Sciatic nerve (tissue), 2 donors: ENCODE results near the gene CDK3. TPM values are rescaled to one million over a fixed set of nuclear protein-coding genes. Genes with fewer than 3 reads are reported as not detected.
A peak's percentile ranks its signal among the peaks of the same experiment; 100 is the strongest.
"Not testable (repeated sequence)": the region's sequence is repeated elsewhere in the genome, so short reads cannot be mapped to it uniquely, and the experiment has no call there.

ENCODE experiments used
- ATAC-seq: fragments of 200-7000 bp; cut with Tn5 transposase; one replicate; pipeline ENCODE4 v1.9.1; 2020; ENCODE audit warnings: mild to moderate bottlenecking, moderate library complexity
- DNase-seq: peaks from one replicate; pipeline ENCODE4 v3.0.0-alpha.2; 2020; ENCODE audit warnings: low spot score
- intact Hi-C: fragments of 100-400 bp; cut with DNase I; formaldehyde crosslinking; loops from one replicate; pipeline ENCODE4 v1.14.2; 2022
- total RNA-seq: library from RNA; stranded (reverse); fragmentation: NEBNext Ultra II Directional; extraction: Animal tissue kit (Norgen Biotek cat#: 25700); gene quantifications from one replicate; pipeline ENCODE4 v1.2.1, GENCODE V29; 2021
- donor health status: DM: no; HTN: no; CAD: no.
- donor health status: DM: no; HTN: no; CAD: no.

Gene CDK3
- 5.2 TPM for total RNA-seq

DNA sequence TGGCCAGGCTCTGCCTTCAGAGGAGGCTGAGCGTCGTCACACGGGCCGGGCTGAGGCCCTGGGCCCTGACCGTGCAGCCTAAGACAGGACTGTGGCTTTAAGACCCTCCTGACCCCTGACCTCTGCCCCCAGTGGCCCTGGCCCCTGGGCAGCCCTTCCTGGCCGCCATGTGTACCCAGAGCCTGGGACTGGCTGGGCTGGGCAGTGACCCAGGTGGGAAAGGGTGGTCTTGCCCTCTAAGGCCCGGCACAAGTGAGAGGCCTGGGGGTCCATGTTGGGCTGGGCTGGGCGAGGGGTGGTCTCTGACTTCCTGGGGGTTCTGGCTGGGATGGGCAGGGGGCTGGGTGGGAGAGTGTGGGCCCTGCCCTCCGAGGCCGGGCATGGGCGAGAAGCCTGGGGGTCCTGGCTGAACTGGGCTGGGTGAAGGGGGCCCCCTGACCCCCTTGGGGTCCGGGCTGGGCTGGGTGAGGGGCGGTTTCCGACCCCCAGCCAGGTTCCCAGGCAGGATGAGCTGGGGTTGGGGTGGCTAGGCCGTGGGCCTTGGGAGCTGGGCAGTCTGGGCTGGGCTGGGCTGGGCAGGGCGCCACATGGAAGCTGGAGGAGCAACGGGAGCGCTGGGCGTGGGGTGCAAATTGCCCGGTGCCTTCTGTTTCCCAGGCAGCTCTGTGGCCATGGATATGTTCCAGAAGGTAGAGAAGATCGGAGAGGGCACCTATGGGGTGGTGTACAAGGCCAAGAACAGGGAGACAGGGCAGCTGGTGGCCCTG, at the start of gene CDK3:
Gene CDK3, plus strand, starts transcription at position 101 of the 767 bp plus-strand sequence. Its CDS starts 571 bp downstream, at position 672.
- no peak for DNase-seq
- intact Hi-C loops: no loop called here

DNA sequence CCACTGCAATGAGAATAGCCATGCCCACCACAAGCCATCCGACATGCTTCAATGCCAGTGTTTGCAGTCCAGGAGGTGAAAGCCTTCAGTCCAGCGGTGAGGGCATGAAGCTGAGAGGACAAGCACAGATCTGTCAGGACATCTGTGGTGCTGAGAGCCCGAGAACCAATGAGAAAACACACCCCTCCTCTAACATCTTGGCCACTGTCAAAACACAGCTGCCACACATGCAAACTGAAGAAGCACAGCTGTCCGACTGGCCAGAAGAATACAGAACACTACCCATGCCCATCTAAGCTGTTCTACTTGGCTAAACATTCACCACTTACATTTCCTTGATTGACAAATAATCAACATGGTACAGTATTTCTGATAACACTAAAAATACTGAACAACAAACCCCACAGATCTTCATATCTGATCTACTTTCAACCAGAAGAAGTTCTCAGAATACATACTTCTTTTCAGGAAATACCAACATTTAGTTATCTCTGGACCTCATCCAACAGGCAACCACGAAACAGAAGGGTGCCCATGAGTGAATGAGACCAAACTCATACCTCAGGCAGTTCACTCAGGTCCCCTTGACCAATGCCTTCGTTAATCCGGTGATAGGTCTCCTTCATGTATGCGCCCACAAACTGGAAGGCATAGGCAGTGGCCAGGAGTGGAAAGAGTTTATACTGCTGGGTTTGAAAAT, 49.6 kb upstream of the CDK3 start:
- ATAC-seq (no peak), DNase-seq (no peak)
- intact Hi-C loops: no loop called here

More for the DNA sequence above, at the start of gene CDK3:
- ATAC-seq: no peak

DNA sequence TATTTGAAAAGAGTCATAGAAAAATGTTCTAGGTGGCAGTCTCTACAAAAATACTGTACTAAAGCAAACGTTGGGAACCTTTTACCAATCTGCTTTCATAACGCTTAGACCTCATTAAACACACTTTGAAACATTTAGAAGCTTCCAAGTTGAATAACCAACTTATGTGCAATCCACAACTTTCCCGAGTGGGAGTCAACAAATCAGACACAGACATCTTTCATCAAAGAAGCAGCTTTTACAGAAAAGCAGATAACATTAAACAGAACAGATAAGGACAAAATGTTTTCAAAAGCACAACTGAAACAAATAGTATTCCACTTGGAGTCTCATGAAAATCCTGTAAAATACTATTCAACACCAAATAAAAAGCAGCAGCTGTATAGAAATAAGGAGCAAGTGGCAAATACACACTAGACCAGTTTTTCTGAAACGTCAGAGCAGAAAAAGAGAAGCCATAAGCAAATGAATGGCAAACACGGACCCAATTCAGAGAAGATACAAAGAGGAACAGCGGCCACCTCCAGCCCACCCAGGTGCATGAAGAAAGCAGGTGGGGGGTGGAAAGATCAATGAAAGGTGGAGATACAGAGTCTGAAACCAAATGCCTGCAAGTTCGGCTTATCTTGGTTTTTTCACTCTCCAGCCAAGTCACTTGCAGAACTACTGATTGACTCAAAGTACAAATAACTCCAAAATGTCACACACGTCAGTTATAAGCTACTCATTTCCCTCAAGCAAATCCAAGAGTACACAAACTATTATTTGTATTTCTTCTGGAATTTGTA, 41.4 kb upstream of the CDK3 start:
- intact Hi-C loops: no loop called here
- ATAC-seq: no peak
- no peak for DNase-seq

DNA sequence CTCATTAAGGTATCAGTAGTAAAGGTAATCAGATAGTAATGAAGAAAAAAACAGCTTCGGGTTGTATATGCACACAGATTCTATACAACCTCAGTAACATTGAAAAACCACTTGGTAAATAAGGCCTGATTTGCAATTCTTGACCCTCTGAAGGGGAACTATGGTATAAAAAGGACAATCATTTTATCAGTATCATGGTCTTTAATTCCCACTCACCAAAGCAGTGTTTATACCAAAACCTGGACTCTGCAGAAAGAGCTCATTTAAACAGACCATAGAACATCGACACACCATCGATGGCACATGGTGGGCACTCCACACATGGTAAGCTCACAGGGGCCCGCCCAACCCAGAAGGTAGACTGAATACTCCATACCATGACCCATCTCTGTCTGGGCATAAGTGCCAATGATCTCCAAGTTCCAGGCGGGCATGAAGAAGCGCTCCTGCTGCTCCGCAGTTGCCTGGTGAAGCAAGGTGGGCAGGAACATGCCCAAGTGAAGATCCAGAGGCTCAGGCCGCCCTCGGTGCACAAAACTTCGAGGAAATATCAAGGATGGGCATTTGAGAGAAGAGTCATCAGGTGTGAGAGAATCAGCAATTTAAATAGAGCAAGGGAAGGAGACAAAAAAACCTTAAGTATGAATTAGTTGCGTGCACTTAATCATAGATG, 40.7 kb upstream of the CDK3 start:
- intact Hi-C loops: no loop called here
- DNase-seq (peak; percentile 33), ATAC-seq (no peak)

DNA sequence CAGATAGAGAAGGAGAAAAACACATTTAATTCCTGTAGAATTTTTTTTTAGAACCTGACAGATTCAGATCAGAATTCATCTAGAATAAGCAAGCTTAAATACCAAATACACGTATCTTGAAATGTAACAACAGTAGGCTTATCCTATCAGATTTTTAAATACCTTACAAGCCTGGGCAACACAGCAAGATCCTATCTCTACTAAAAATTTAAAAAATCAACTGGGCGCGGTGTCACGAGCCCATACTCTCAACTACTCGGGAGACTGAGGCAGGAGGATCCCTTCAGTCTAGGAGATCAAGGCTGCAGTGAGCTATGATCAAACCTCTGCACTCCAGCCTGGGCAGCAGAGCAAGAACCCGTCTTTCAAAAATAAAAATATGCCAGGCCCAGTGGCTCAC, 35.2 kb upstream of the CDK3 start:
- intact Hi-C loops: no loop called here
- ATAC-seq (no peak), DNase-seq (no peak)

DNA sequence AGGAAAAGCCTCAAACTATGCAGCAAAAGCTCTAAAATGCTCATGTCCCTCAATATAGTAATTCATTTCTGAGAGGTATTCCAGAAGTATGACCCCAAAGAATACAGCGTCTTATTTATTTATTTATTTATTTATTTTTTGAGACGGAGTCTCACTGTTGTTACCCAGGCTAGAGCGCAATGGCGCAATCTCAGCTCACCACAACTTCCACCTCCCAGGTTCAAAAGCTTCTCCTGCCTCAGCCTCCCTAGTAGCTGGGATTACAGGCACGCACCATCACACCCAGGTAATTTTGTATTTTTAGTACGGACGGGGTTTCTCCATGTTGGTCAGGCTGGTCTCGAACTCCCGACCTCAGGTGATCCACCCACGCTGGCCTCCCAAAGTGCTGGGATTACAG, 31.6 kb upstream of the CDK3 start:
- intact Hi-C loops, ATAC-seq: not testable (repeated sequence)
- DNase-seq: peak; percentile 31

DNA sequence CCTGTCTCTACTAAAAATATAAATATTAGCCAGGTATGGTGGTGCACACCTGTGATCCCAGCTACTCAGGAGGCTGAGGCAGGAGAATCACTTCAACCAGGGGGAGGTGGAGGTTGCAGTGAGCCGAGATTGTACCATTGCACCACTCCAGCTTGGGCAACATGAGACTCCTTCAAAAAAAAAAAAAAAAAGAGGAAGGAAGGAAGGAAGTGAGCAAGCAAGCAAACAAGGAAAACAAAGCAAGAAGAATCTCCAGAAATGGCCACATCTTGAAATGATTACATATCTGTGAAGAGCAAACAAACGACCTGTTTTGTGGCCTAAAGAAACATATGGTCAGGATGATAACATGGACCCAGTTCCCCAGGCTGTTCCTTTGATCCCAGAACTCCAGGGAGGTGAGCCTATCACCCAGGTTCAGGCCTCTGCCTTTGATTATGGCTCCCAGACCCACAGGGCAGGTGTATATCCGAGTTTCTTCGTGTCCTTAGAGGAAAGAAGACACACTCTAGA, 30.6 kb upstream of the CDK3 start:
- DNase-seq (peak; percentile 18), ATAC-seq (no peak)
- intact Hi-C loops: no loop called here

DNA sequence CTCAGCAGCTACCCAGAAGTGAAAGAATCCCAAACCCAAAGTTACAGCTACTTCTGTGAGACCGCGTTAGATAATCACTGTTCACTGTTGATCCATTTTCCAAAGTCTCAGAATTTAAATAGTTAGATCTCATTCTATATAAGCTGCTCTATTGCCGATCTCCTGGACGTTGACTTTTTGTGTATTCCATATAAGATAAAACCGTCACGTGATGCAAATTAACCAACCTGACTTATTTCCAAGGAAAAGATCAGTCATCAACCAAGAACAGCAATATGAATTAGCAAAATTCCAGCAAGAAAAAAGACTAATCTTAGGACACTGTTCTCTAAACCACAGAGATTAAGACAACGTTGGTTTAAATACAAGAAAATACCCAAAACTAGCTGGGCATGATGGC, 30.0 kb upstream of the CDK3 start:
- DNase-seq (no peak), ATAC-seq (no peak)
- intact Hi-C loops: no loop called here

DNA sequence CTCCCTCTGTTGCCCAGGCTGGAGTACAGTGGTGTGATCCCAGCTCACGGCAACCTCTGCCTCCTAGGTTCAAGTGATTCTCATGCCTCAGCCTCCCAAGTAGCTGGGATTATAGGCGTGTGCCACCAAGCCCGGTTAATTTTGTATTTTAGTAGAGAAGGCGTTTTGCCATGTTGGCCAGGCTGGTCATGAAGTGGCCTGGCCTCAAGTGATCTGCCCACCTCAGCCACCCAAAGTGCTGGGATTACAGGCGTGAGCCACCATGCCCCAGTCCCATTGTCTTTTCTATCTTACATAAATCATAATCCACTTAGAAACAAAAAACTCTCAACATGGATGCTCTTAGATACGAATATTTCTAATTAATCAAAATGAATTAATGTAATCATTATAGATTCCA, 25.5 kb upstream of the CDK3 start:
- ATAC-seq, intact Hi-C loops: not testable (repeated sequence)
- DNase-seq: peak; percentile 27

DNA sequence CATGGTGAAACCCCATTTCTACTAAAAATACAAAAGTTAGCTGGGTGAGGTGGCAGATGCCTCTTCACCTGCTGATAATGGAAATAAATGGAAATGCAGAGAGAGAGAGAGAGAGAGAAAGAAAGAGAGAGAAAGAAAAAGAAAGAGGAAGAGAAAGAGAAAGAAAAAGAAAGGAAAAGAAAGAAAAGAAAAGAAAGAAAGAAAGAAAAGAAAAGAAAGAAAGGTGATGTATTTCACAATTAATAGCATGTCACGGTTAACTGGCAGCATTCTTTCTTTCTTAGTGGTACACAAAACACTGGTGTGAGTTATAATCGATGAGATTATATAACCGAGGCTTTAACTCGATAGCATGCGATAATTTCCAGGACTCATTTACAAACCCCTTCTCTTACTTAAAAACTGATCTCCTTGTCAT, 24.9 kb upstream of the CDK3 start:
- DNase-seq: no peak

DNA sequence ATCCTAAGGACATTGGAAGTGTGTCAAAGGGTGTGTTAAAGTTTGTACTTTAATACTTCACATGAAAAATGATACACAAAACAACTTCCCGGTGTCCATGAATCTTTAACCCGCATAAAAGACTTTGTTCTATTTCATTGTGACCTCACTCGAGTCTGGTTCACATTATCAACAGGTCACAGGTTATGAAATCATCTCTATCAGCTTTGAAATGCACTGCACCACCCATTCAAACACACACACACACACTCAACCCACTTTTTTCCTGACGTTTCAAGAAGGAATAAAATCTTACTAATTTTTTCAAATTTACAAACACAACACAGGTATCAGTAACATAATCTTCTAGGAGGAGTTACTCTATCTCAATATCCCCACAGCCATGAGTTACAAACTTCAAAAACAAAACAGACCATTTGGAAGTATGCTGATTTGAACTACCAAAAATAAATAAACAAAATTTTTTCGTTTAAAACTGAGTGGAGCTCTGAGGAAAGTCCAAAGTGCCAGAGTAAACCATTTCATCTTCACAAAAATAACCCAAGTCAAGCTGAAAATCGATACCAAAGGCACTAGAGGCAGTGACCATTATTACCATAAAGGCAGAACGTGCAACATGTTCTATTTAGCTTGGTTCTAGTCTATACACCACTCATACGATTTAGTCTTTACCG, 24.3 kb upstream of the CDK3 start:
- intact Hi-C loops: no loop called here
- ATAC-seq (no peak), DNase-seq (no peak)

More for the DNA sequence above, 24.9 kb upstream of the CDK3 start:
- no peak for ATAC-seq
- intact Hi-C loops: no loop called here

DNA sequence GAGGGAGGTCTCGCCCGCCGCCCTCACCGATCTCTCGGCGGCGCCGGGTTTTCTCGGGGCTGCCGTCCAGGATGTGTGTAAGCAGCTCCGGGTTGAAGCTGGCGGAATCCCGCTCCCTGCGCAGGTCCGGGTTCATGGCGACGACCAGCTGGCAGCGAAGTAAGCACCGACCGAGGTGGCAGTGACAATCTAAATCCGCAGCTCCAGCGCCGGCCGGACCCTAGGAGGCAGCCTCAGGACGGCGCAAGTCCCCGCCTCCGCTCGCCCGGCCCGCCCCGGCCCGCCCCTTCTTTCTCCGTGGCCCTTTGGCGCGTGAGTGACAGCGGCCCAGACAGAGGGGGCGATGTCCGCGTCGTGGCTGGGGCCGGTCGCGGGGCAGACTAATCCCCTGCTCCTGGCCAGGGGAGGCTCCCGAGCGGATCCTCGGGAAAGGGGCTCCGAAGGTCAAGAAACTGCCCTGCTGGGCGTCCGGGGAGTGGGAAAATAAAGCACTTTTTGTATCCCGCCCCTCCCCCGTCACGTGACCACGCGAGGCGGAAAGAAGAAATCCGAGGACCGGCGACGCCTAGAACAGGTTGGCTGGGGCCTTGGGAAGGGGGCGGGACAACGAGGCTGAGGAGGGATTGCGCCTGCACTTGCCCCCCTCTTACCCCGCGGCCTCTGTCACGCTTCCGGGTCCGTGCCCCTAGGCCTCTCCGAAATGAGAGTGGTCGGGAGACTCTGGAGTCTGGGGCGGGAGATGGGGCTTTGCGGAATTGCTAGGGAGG, 21.5 kb upstream of the CDK3 start, which contains the start of the genes ACOX1 and TEN1:
Gene ACOX1, minus strand, starts transcription at position 229 of the 767 bp plus-strand sequence. Its CDS starts 93 bp downstream, at position 136.
Gene TEN1, plus strand, starts transcription at position 303 of the 767 bp plus-strand sequence. CDS start 6,953 bp downstream, outside the sequence.
- peak; percentile 98 for ATAC-seq
- peak; percentile 99 for DNase-seq
- intact Hi-C loops: no loop called here

DNA sequence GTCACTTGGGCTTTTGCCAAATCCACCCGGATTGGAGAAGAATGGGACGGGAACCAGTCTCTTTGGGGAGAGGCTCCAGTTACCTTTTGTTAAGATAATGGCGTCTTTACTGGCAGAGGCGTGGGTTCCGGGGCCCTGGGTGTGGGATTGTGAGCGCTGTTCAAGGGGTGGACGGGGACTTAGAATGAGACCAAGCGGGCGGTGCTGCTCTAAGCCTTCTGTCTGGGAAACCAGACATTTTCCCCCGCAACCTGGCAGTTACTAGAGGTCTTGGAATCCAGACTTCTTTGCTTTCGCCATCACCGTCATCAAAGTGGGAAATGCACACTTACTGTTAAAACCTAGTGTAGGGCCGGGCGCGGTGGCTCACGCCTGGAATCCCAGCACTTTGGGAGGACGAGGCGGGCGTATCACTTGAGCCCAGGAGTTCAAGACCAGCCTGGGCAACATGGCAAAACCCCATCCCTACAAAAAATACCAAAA, 20.9 kb upstream of the CDK3 start:
- ATAC-seq: peak; percentile 43
- intact Hi-C loops: no loop called here

DNA sequence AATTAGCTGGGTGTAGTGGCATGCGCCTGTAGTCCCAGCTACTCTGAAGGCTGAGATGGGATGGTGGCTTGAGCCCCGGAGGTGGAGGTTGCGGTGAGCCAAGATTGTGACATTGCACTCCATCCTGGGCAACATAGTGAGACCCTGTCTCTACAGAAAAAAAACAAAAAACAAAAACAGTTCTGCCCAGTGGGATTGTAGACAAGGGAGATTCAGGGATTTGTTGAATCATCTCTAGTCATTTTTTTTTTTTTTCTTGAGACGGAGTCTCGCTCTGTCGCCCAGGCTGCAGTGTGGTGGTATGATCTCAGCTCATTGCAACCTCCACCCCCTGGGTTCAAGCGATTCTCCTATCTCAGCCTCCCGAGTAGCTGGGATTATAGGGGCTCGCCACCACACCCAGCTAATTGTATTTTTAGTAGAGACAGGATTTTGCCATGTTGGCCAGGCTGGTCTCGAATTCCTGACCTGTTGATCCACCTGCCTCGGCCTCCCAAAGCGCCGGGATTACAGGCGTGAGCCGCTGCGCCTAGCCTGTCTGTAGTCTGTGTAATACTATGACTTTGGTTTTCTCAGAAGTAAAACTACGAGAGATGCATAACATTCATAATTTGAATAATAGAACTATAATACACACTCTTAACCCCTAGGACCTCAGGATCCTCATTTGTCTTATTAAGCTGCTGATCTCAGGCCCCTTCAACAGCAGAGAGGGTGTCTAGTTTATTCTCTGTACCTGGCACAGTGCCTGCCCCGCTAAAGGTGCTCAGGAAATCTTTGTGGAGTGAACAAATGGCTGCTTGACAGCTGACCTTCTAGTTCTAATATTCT, 20.3 kb upstream of the CDK3 start:
- peak; percentile 46 for DNase-seq
- peak; percentile 0 for ATAC-seq
- intact Hi-C loops: no loop called here

More for the DNA sequence above, 20.9 kb upstream of the CDK3 start:
- no peak for DNase-seq

DNA sequence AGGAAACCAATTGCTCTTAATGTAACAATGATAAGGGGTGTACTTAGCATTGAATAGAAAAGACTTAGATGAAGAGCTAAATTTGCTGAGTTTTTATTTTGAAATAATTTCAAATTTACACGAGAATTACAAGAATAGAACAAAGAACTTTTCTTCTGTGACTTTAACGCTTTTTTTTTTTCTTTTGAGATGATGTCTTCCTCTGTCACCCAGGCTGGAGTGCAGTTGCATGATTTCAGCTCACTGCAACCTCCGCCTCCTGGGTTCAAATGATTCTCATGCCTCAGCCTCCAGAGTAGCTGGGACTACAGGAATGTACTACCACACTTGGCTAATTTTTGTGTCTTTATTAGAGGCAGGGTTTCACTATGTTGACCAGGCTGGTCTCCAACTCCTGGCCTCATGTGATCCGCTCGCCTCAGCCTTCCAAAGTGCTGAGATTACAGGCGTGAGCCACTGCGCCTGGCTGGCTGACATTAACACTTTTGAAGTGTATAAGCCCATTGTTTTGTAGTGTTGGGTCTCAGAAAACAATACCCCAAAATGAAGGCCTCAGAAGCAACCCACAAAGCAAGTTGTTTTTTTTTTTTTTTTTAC, 19.5 kb upstream of the CDK3 start:
- DNase-seq: no peak

More for the DNA sequence above, 19.5 kb upstream of the CDK3 start:
- intact Hi-C loops: no loop called here
- no peak for ATAC-seq
